ENCODE data around the gene NKAPL.

The NKAPL gene

DNA sequence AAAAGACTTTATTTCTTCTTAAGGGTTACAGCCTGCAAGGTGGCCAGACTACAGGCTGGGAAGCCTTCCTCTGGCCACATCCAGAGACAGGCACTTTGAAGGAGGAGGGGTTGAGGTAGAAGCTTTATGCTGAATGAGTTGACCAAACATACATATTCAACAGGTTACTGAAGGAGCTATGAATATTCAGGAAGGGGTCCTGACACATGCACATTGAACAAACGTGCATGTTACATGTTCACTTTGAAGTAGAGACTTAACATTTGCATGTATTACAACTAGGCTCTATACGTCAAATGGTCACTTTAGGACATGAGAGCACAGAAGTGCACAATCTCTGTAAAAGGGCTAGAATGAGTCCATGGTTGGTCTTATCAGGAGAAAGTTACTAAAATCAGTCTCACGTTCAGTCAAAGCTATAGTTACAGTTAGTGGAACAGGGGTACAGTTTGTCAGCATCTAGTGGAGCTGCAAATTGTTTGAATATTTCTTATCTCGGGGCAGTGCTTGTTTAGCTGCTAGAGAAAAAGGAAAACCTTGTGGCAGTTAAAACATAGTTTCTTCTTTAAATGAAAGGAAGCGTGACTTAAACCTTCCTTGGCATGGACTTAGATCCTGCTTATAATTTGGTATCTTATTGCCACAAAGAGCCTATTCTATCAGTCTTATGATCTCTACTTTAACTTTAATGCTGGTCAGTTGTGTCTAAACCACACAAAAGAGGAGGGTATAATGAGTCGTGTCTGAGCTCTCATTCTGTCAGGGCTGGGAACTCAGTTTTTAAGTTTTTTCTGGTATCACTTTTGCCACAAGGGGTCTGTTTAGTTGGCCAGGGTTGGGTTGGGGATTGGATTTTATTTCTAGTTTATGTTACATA, 38.6 kb upstream of the NKAPL start:
- H3K36me3 ChIP-seq (ENCODE audit: control insufficient read depth, insufficient read depth, low read length): no peaks in the 10 kb centered on the region
- H3K4me3 ChIP-seq (ENCODE audit: insufficient read depth, low read depth, low read length, poor library complexity, severe bottlenecking): no peak overlapping the region
- peaks cover 50% of the 10 kb centered on the region for H3K27me3 ChIP-seq (replicated peaks; ENCODE audit: control insufficient read depth, insufficient read depth, low read length, poor library complexity, severe bottlenecking)
- H3K4me1 ChIP-seq (ENCODE audit: control insufficient read depth, insufficient read depth, low read length, poor library complexity, severe bottlenecking): peaks cover 11% of the 10 kb centered on the region
- no peak for DNase-seq
- no peak overlapping the region for H3K27ac ChIP-seq (ENCODE audit: insufficient read depth, low read length, poor library complexity, severe bottlenecking)
- H3K9me3 ChIP-seq (ENCODE audit: control insufficient read depth, low read length): no peaks in the 10 kb centered on the region

DNA sequence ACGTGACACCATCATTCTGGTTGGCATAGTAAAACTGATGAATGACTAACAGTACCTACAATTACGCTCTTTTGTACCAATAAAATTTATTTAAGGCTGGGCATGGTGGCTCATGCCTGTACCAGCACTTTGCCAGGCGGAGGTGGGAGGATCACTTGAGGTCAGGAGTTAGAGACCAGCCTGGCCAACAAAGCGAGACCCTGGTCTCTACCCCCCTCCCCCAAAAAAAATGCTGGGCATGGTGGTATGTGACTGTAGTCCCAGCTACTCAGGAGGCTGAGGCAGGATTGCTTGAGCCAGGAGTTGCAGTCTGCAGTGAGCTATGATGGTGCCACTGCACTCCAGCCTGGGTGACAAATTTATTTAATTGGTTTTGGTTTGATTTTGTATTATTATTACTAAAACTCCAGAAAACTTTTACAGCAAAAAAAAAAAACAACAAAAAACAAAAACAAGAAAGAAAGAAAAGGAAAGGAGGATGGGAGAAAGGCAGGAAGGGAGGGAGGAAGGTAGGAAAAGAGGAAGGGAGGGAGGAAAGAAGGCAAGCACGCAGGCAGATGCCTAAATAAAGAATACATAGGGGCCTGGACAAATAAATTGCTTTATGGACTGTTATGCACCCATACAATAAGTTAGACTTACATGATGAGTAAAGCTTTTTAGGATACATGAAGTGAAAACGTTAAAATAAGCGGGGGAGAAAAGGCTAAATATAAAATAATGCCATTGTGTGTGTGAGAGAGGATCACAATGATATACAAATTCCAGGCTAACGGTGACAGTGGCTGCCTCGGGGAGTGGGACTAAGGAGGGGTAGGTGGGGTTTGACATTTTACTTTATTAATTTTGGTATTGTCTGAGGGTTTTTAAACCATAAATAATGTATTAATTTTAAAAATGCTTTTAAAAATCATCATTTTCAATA, 34.7 kb upstream of the NKAPL start:
- DNase-seq: no peak
- no peaks in the 10 kb centered on the region for H3K9me3 ChIP-seq (ENCODE audit: control insufficient read depth, low read length)
- peak overlapping the region; percentile 76 for H3K4me3 ChIP-seq (ENCODE audit: insufficient read depth, low read depth, low read length, poor library complexity, severe bottlenecking)
- peaks cover 11% of the 10 kb centered on the region for H3K4me1 ChIP-seq (ENCODE audit: control insufficient read depth, insufficient read depth, low read length, poor library complexity, severe bottlenecking)
- no peaks in the 10 kb centered on the region for H3K36me3 ChIP-seq (ENCODE audit: control insufficient read depth, insufficient read depth, low read length)
- H3K27ac ChIP-seq (ENCODE audit: insufficient read depth, low read length, poor library complexity, severe bottlenecking): no peak overlapping the region
- peaks cover 26% of the 10 kb centered on the region for H3K27me3 ChIP-seq (replicated peaks; ENCODE audit: control insufficient read depth, insufficient read depth, low read length, poor library complexity, severe bottlenecking)

DNA sequence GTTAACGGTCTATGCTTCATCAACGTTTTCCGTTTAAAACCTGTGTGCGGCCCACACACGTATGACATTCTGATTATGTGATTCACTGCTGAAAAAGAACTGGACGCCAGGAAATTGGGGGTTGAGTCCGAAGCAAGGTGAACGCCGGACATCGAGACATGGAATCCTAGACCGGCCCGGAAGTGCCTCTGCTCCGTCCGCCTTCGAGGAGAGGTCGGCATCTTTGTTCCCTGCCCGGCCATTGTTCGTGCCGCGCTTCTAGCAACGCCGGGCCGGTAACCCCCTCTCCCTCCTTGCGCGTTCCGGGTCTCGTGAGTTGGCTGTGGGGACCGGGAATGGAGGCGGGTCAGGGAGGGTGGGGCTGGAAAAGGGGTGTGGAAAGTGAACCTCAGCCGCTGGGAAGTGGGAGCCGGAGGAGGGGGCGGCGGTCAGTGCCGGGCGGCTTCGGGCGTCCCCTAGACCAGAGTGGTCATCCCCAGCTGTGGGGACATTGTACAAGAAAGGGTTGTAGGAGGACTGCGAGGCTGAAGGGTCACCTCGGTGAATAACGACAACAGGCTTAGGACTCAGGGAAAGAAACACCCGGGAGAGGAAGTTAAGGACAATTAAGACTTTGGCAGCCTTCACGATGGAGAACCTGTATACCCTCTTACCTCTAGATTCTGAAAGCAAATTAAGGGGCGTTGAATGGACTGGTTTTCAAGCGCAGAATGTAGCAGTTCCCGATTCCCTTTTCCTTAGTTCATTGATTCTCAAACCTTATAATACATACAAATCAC, 33.9 kb upstream of the NKAPL start, which contains the start of gene ZSCAN9:
Gene ZSCAN9 (plus strand): TSS at position 220 of the 779 bp plus-strand sequence. CDS start 1,810 bp downstream, outside the sequence.
- Histone ChIP-seq H3K27ac (ENCODE audit: insufficient read depth, low read length, poor library complexity, severe bottlenecking) (no peak within 1 kb of the TSS), H3K9me3 (ENCODE audit: control insufficient read depth, low read length) (no peaks in the 10 kb centered on the region), H3K36me3 (ENCODE audit: control insufficient read depth, insufficient read depth, low read length) (no peaks in the 10 kb centered on the region), H3K4me1 (ENCODE audit: control insufficient read depth, insufficient read depth, low read length, poor library complexity, severe bottlenecking) (peaks cover 11% of the 10 kb centered on the region), H3K27me3 (replicated peaks; ENCODE audit: control insufficient read depth, insufficient read depth, low read length, poor library complexity, severe bottlenecking) (peaks cover 22% of the 10 kb centered on the region), H3K4me3 (ENCODE audit: insufficient read depth, low read depth, low read length, poor library complexity, severe bottlenecking) (peak within 1 kb of the TSS; percentile 76)
- DNase-seq: no peak

DNA sequence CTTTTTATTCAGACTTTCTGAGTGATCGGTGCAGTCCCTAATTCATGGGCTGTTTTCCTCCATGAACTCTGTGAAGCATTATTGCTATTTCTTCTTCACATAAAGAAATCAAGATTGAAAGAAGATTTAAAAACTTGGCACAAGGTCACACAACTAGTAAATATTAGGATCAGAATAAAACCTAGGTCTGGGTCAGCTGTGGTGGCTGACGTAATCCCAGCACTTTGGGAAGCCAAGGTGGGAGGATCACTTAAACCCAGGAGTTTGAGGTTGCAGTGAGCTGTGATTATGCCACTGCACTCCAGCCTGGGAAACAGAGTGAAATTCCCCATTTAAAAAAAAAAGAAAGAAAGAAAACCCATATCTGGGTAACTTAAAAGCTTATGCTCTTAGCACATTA, 32.6 kb upstream of the NKAPL start:
- peaks cover 11% of the 10 kb centered on the region for H3K4me1 ChIP-seq (ENCODE audit: control insufficient read depth, insufficient read depth, low read length, poor library complexity, severe bottlenecking)
- no peak for DNase-seq

DNA sequence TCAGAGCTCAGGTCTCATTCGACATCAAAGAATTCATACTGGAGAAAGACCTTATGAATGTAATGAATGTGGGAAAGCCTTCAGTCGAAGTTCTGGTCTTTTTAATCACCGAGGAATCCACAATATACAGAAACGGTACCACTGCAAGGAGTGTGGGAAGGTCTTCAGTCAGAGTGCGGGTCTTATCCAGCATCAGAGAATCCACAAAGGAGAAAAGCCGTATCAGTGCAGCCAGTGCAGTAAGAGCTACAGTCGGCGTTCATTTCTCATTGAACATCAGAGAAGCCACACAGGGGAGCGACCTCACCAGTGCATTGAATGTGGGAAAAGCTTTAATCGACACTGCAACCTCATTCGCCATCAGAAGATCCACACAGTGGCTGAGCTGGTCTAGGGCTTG, 26.3 kb upstream of the NKAPL start:
- H3K27ac ChIP-seq (ENCODE audit: insufficient read depth, low read length, poor library complexity, severe bottlenecking): no peak overlapping the region
- no peak for DNase-seq
- H3K4me3 ChIP-seq (ENCODE audit: insufficient read depth, low read depth, low read length, poor library complexity, severe bottlenecking): no peak overlapping the region
- no peaks in the 10 kb centered on the region for H3K36me3 ChIP-seq (ENCODE audit: control insufficient read depth, insufficient read depth, low read length)
- H3K9me3 ChIP-seq (ENCODE audit: control insufficient read depth, low read length): no peaks in the 10 kb centered on the region
- no peaks in the 10 kb centered on the region for H3K4me1 ChIP-seq (ENCODE audit: control insufficient read depth, insufficient read depth, low read length, poor library complexity, severe bottlenecking)
- no peaks in the 10 kb centered on the region for H3K27me3 ChIP-seq (replicated peaks; ENCODE audit: control insufficient read depth, insufficient read depth, low read length, poor library complexity, severe bottlenecking)

More for the DNA sequence above, 32.6 kb upstream of the NKAPL start:
- peaks cover 11% of the 10 kb centered on the region for H3K27me3 ChIP-seq (replicated peaks; ENCODE audit: control insufficient read depth, insufficient read depth, low read length, poor library complexity, severe bottlenecking)
- H3K9me3 ChIP-seq (ENCODE audit: control insufficient read depth, low read length): no peaks in the 10 kb centered on the region
- no peaks in the 10 kb centered on the region for H3K36me3 ChIP-seq (ENCODE audit: control insufficient read depth, insufficient read depth, low read length)
- no peak overlapping the region for H3K27ac ChIP-seq (ENCODE audit: insufficient read depth, low read length, poor library complexity, severe bottlenecking)
- no peak overlapping the region for H3K4me3 ChIP-seq (ENCODE audit: insufficient read depth, low read depth, low read length, poor library complexity, severe bottlenecking)

DNA sequence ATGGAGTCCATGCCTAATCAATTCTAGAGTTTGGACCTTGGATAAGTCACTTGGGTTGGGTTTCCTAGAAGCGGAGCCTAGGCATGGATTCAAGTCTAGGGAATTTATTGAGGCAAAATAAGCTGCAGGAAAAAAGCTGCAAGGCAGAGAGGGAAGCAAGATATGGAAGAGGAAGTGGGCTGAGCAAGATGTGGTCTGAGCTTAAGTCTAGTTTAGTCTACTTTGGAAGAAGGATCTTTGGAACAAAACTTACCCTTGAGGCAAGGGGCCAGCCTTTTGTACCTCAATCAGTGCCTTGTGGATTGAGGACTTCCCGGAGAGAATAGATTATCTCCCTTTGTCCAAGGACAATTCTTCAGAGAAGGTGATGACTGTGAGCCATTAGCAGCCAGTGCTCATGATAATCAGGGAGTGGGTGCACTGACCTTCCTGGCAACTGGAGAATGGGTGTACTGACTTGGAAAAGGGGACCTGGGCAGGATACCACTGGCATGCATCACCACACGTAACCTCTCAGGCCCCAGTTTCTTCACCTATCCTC, 23.1 kb upstream of the NKAPL start:
- Histone ChIP-seq H3K4me1 (ENCODE audit: control insufficient read depth, insufficient read depth, low read length, poor library complexity, severe bottlenecking) (no peaks in the 10 kb centered on the region), H3K4me3 (ENCODE audit: insufficient read depth, low read depth, low read length, poor library complexity, severe bottlenecking) (no peak overlapping the region), H3K27me3 (replicated peaks; ENCODE audit: control insufficient read depth, insufficient read depth, low read length, poor library complexity, severe bottlenecking) (no peaks in the 10 kb centered on the region), H3K27ac (ENCODE audit: insufficient read depth, low read length, poor library complexity, severe bottlenecking) (no peak overlapping the region), H3K36me3 (ENCODE audit: control insufficient read depth, insufficient read depth, low read length) (no peaks in the 10 kb centered on the region), H3K9me3 (ENCODE audit: control insufficient read depth, low read length) (no peaks in the 10 kb centered on the region)
- no peak for DNase-seq

DNA sequence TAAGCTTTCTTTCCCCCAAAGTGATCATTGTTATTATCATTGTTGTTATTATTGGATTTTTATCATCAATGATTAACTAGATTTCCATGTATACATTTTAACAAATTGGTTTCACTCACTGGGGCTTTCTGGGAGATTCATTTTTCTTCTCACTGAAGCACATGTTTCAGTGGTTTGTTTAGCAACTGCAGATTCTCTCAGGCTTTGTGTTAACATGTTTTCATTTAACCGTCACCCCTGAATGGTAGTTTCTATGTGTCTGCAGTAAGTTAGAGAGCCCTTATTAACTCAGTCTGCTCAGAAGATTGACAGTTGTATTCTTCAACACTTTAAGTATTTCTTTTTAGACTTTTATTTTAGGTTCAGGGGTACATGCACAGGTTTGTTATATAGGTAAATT, 19.5 kb upstream of the NKAPL start:
- Histone ChIP-seq H3K36me3 (ENCODE audit: control insufficient read depth, insufficient read depth, low read length) (no peaks in the 10 kb centered on the region), H3K27ac (ENCODE audit: insufficient read depth, low read length, poor library complexity, severe bottlenecking) (no peak overlapping the region), H3K27me3 (replicated peaks; ENCODE audit: control insufficient read depth, insufficient read depth, low read length, poor library complexity, severe bottlenecking) (no peaks in the 10 kb centered on the region), H3K4me1 (ENCODE audit: control insufficient read depth, insufficient read depth, low read length, poor library complexity, severe bottlenecking) (no peaks in the 10 kb centered on the region), H3K9me3 (ENCODE audit: control insufficient read depth, low read length) (no peaks in the 10 kb centered on the region), H3K4me3 (ENCODE audit: insufficient read depth, low read depth, low read length, poor library complexity, severe bottlenecking) (no peak overlapping the region)
- DNase-seq: no peak

DNA sequence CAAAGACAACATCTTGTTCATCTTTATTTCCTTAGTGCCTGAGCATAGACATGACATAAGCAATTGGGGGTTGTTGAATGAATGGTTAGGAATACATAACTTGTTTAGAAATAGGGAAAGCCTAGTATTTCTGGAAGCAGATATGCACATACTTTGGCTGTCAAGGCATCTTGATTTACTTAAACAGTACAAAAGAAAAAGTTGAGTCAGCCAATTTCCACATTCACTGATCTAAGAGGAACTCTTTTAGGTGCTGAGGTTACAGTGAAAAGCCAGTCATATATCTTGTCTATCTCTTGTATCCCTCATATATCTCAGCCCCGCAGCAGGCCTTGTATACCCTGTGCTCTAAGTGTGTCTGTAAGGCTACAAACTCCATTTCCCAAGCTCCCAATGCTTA, 18.6 kb upstream of the NKAPL start:
- H3K9me3 ChIP-seq (ENCODE audit: control insufficient read depth, low read length): no peaks in the 10 kb centered on the region
- no peak for DNase-seq

DNA sequence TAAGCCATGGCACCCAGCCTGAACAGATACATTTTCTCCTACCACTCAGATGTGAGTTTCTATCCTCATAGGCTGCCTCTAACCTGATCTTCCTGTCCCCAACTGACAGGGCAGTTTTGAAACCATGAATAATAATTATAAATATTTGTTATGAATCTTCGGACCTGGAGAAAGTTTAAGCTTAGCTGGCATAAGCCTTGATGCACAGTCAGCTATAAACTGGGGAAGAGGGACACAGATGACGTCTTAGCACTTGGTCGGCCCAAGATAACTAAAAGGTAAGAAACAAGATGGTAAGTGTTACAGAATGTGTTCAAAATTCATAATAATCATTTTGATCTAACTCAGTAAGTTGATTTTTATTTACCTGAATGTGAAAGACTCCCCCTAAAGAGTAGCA, 15.2 kb upstream of the NKAPL start:
- H3K4me1 ChIP-seq (ENCODE audit: control insufficient read depth, insufficient read depth, low read length, poor library complexity, severe bottlenecking): no peaks in the 10 kb centered on the region
- no peaks in the 10 kb centered on the region for H3K27me3 ChIP-seq (replicated peaks; ENCODE audit: control insufficient read depth, insufficient read depth, low read length, poor library complexity, severe bottlenecking)
- H3K4me3 ChIP-seq (ENCODE audit: insufficient read depth, low read depth, low read length, poor library complexity, severe bottlenecking): no peak overlapping the region
- DNase-seq: no peak
- H3K36me3 ChIP-seq (ENCODE audit: control insufficient read depth, insufficient read depth, low read length): peaks cover 29% of the 10 kb centered on the region
- no peaks in the 10 kb centered on the region for H3K9me3 ChIP-seq (ENCODE audit: control insufficient read depth, low read length)
- no peak overlapping the region for H3K27ac ChIP-seq (ENCODE audit: insufficient read depth, low read length, poor library complexity, severe bottlenecking)

More for the DNA sequence above, 18.6 kb upstream of the NKAPL start:
- Histone ChIP-seq H3K4me3 (ENCODE audit: insufficient read depth, low read depth, low read length, poor library complexity, severe bottlenecking) (no peak overlapping the region), H3K36me3 (ENCODE audit: control insufficient read depth, insufficient read depth, low read length) (peaks cover 7% of the 10 kb centered on the region), H3K27ac (ENCODE audit: insufficient read depth, low read length, poor library complexity, severe bottlenecking) (no peak overlapping the region), H3K27me3 (replicated peaks; ENCODE audit: control insufficient read depth, insufficient read depth, low read length, poor library complexity, severe bottlenecking) (no peaks in the 10 kb centered on the region), H3K4me1 (ENCODE audit: control insufficient read depth, insufficient read depth, low read length, poor library complexity, severe bottlenecking) (no peaks in the 10 kb centered on the region)

All from effector memory CD4-positive, alpha-beta T cell (primary cell).